ENCODE measurements around the gene IRGC.

IRGC gene

GRCh38 chr19:43674183-43674582 is 41.7 kb upstream of the IRGC start:
- Histone ChIP-seq H3K9me2 (replicated peaks; ENCODE audit: insufficient read depth, low read length) (no peaks in the 10 kb centered on the region), H4K20me1 (ENCODE audit: low read depth, low read length) (no peaks in the 10 kb centered on the region), H2AFZ (ENCODE audit: low read depth, low read length, severe bottlenecking) (no peak overlapping the region), H3K9ac (ENCODE audit: low read length) (no peak overlapping the region), H3K79me2 (ENCODE audit: insufficient read depth, low read length) (no peaks in the 10 kb centered on the region), H3K9me3 (ENCODE audit: insufficient read depth, low read length) (no peaks in the 10 kb centered on the region), H3K4me2 (ENCODE audit: low read depth, low read length, poor library complexity, severe bottlenecking) (no peak overlapping the region), H3K36me3 (ENCODE audit: low read length) (no peaks in the 10 kb centered on the region), H3K4me3 (ENCODE audit: insufficient read depth, low read length, poor library complexity, severe bottlenecking) (no peak overlapping the region), H3K27me3 (ENCODE audit: low read length) (no peaks in the 10 kb centered on the region), H3F3A (ENCODE audit: insufficient read depth) (no peaks in the 10 kb centered on the region), H3K27ac (ENCODE audit: low read depth, low read length) (no peak overlapping the region)
- TF ChIP-seq CTCF (IDR thresholded peaks at IDR 0.05; ENCODE audit: insufficient read depth, low read length, poor library complexity, severe bottlenecking) (no peak), EZH2phosphoT487 (conservative IDR thresholded peaks at IDR 0.05; ENCODE audit: low read length) (no peak)

- no peaks in the 10 kb centered on the region for H4K20me1 ChIP-seq (ENCODE audit: low read depth, low read length)
- no peak overlapping the region for H3K4me2 ChIP-seq (ENCODE audit: low read depth, low read length, poor library complexity, severe bottlenecking)
- no peak overlapping the region for H3K27ac ChIP-seq (ENCODE audit: low read depth, low read length)
- H3K36me3 ChIP-seq (ENCODE audit: low read length) = no peaks in the 10 kb centered on the region
- no peaks in the 10 kb centered on the region for H3K9me2 ChIP-seq (replicated peaks; ENCODE audit: insufficient read depth, low read length)
- TF ChIP-seq CTCF (IDR thresholded peaks at IDR 0.05; ENCODE audit: insufficient read depth, low read length, poor library complexity, severe bottlenecking) (no peak), EZH2phosphoT487 (conservative IDR thresholded peaks at IDR 0.05; ENCODE audit: low read length) (no peak)
- H3K9ac ChIP-seq (ENCODE audit: low read length) = no peak overlapping the region
- H3K27me3 ChIP-seq (ENCODE audit: low read length) = no peaks in the 10 kb centered on the region
- no peaks in the 10 kb centered on the region for H3F3A ChIP-seq (ENCODE audit: insufficient read depth)
- H2AFZ ChIP-seq (ENCODE audit: low read depth, low read length, severe bottlenecking) = no peak overlapping the region
- no peaks in the 10 kb centered on the region for H3K9me3 ChIP-seq (ENCODE audit: insufficient read depth, low read length)
- H3K4me3 ChIP-seq (ENCODE audit: insufficient read depth, low read length, poor library complexity, severe bottlenecking) = no peak overlapping the region
- H3K79me2 ChIP-seq (ENCODE audit: insufficient read depth, low read length) = no peaks in the 10 kb centered on the region
These were observed 41.3 kb upstream of the IRGC start for GRCh38 chr19:43674596-43674995.

- no peaks in the 10 kb centered on the region for H3K36me3 ChIP-seq (ENCODE audit: low read length)
These were observed 40.5 kb upstream of the IRGC start for GRCh38 chr19:43675269-43675879.

More at GRCh38 chr19:43675269-43675879, 40.5 kb upstream of the IRGC start:
- Histone ChIP-seq H3F3A (ENCODE audit: insufficient read depth) (no peaks in the 10 kb centered on the region), H3K9ac (ENCODE audit: low read length) (no peak overlapping the region), H3K9me2 (replicated peaks; ENCODE audit: insufficient read depth, low read length) (no peaks in the 10 kb centered on the region), H3K4me2 (ENCODE audit: low read depth, low read length, poor library complexity, severe bottlenecking) (no peak overlapping the region), H4K20me1 (ENCODE audit: low read depth, low read length) (no peaks in the 10 kb centered on the region), H2AFZ (ENCODE audit: low read depth, low read length, severe bottlenecking) (no peak overlapping the region), H3K79me2 (ENCODE audit: insufficient read depth, low read length) (no peaks in the 10 kb centered on the region), H3K9me3 (ENCODE audit: insufficient read depth, low read length) (no peaks in the 10 kb centered on the region), H3K27me3 (ENCODE audit: low read length) (no peaks in the 10 kb centered on the region), H3K27ac (ENCODE audit: low read depth, low read length) (no peak overlapping the region), H3K4me3 (ENCODE audit: insufficient read depth, low read length, poor library complexity, severe bottlenecking) (no peak overlapping the region)
- no peak for TF ChIP-seq CTCF (IDR thresholded peaks at IDR 0.05; ENCODE audit: insufficient read depth, low read length, poor library complexity, severe bottlenecking)
- TF ChIP-seq EZH2phosphoT487 (conservative IDR thresholded peaks at IDR 0.05; ENCODE audit: low read length) = no peak

Data from SU-DHL-6 (cell line).